Measurements from ENCODE around the gene DLGAP4. TPM values are rescaled to one million over a fixed set of nuclear protein-coding genes. Genes with fewer than 3 reads are reported as not detected.

Gene DLGAP4
- total RNA-seq, 1 experiment from 2014 or later: 80.3 TPM

- DNase-seq (ENCODE audit: unreplicated experiment): no peak
- Mint-ChIP-seq H3K4me3 (ENCODE audit: unreplicated experiment) (no peak overlapping the region), H3K9me3 (ENCODE audit: unreplicated experiment) (no peaks in the 10 kb centered on the region), H3K27me3 (ENCODE audit: insufficient read depth, unreplicated experiment) (peaks cover 47% of the 10 kb centered on the region), H3K36me3 (ENCODE audit: insufficient read depth, unreplicated experiment) (no peaks in the 10 kb centered on the region), H3K27ac (ENCODE audit: low read depth, unreplicated experiment) (no peak overlapping the region), H3K4me1 (ENCODE audit: insufficient read depth, unreplicated experiment) (peaks cover 6% of the 10 kb centered on the region)
- POLR2A ChIA-PET: no interaction called here
- no peak for TF ChIP-seq CTCF (IDR thresholded peaks at IDR 0.05; ENCODE audit: unreplicated experiment)
- CTCF ChIA-PET: interaction anchor here (0.6 to 1.0 kb wide), 5 partner anchors 35 to 1439 kb away, joined by 3 to 4 read pairs (median 3); no protein-coding TSS in a partner anchor
- intact Hi-C loops (cut with micrococcal nuclease): no loop called here
- BruUV-seq (replicated peaks): no TSS peak
Observed at GRCh38 chr20:36402708-36403107, 96.6 kb downstream of the DLGAP4 start.

DNA sequence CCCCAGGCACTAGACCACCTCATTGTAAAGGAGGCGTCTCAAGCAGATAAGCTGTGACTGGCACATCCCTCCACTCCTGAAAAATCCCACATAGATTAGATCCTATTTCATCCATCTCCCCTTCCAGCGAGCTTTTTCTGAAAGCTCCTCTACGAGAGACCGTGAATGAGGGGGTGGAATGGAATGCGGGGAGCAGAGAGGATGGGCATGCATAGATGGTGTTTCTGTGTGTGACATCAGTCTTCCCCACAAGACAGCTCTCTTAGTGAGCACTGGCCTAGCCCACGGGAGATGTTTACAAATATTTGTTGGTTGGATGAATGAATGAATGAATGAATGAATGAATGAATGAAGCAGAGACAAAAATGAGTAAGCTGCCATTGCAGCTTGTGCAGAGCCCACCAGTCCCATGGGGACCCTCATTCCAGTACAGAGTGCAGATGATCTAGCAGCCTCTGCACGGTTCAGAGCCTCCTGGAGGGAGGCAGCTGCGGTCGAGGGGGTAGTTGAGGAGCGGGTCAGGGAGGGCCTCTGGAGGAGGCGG is 98.4 kb downstream of the DLGAP4 start:
- CTCF ChIA-PET: interaction anchor here (0.6 to 1.1 kb wide), 3 partner anchors 37 to 208 kb away, joined by 3 to 4 read pairs (median 3); no protein-coding TSS in a partner anchor
- intact Hi-C loops (cut with micrococcal nuclease): no loop called here
- no TSS peak for BruUV-seq (replicated peaks)
- H3K4me1 Mint-ChIP-seq (ENCODE audit: insufficient read depth, unreplicated experiment): peaks cover 11% of the 10 kb centered on the region
- no peak for TF ChIP-seq CTCF (IDR thresholded peaks at IDR 0.05; ENCODE audit: unreplicated experiment)
- peaks cover 38% of the 10 kb centered on the region for H3K27me3 Mint-ChIP-seq (ENCODE audit: insufficient read depth, unreplicated experiment)
- no peaks in the 10 kb centered on the region for H3K36me3 Mint-ChIP-seq (ENCODE audit: insufficient read depth, unreplicated experiment)
- no peak overlapping the region for H3K27ac Mint-ChIP-seq (ENCODE audit: low read depth, unreplicated experiment)
- no peak for DNase-seq (ENCODE audit: unreplicated experiment)
- no peak overlapping the region for H3K4me3 Mint-ChIP-seq (ENCODE audit: unreplicated experiment)
- POLR2A ChIA-PET: no interaction called here
- no peaks in the 10 kb centered on the region for H3K9me3 Mint-ChIP-seq (ENCODE audit: unreplicated experiment)

DNA sequence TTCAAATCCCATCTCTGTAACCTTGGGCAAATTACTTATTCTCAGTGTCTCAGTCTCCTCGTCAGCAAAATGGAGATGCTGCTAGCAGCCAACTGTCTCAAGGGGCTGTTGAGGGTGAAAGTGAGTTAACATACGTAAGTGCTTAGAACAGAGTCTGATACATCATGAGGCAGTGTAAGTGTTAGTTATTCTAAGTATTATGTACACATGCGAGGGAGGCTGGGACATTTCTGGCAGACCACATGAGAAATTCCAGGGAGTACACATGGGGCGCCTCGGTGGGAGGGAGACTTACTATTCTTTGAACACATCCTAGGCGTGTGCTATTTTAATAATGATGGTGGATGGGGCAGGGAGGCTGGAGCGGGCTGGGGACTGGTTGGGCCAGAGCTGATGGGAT is 99.1 kb downstream of the DLGAP4 start:
- ChIA-PET POLR2A (interaction anchor here (0.6 kb wide), 1 partner anchor 12 kb away, joined by 3 read pairs; no protein-coding TSS in a partner anchor), CTCF (interaction anchor here (1.1 kb wide), 1 partner anchor 209 kb away, joined by 3 read pairs; no protein-coding TSS in a partner anchor)
- Mint-ChIP-seq H3K4me3 (ENCODE audit: unreplicated experiment) (no peak overlapping the region), H3K27me3 (ENCODE audit: insufficient read depth, unreplicated experiment) (peaks cover 35% of the 10 kb centered on the region), H3K36me3 (ENCODE audit: insufficient read depth, unreplicated experiment) (no peaks in the 10 kb centered on the region), H3K4me1 (ENCODE audit: insufficient read depth, unreplicated experiment) (peaks cover 11% of the 10 kb centered on the region), H3K27ac (ENCODE audit: low read depth, unreplicated experiment) (no peak overlapping the region), H3K9me3 (ENCODE audit: unreplicated experiment) (no peaks in the 10 kb centered on the region)
- no peak for TF ChIP-seq CTCF (IDR thresholded peaks at IDR 0.05; ENCODE audit: unreplicated experiment)
- DNase-seq (ENCODE audit: unreplicated experiment): no peak
- no TSS peak for BruUV-seq (replicated peaks)
- intact Hi-C loops (cut with micrococcal nuclease): no loop called here

DNA sequence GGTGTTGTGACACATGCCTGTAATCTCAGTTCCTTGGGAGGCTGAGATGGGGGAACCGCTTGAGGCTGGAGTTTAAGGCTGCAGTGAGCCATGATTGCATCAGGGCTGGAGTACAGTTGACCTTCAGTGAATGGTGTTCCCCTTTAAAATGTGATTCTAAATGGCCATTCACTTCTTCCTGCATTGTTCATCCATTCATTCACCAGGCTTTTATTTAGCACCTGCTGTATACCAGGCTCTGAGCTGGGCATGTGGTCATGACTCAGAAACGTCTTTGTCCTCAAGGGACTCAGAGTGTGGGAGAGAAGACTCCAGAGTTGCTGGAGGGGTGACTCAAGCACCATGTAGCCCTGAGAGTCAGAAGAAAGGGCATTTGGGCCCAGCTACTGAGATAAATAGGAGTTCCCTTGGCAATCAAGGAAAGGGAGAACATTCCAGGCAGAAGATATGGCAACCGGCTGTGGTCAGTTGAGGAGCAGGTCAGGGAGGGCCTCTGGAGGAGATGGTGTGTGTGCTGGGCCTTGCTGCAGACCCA is 101.1 kb downstream of the DLGAP4 start:
- Mint-ChIP-seq H3K27ac (ENCODE audit: low read depth, unreplicated experiment) (peak overlapping the region; percentile 2), H3K4me3 (ENCODE audit: unreplicated experiment) (no peak overlapping the region), H3K9me3 (ENCODE audit: unreplicated experiment) (no peaks in the 10 kb centered on the region), H3K36me3 (ENCODE audit: insufficient read depth, unreplicated experiment) (no peaks in the 10 kb centered on the region), H3K4me1 (ENCODE audit: insufficient read depth, unreplicated experiment) (peaks cover 11% of the 10 kb centered on the region), H3K27me3 (ENCODE audit: insufficient read depth, unreplicated experiment) (peaks cover 15% of the 10 kb centered on the region)
- no peak for DNase-seq (ENCODE audit: unreplicated experiment)
- no peak for TF ChIP-seq CTCF (IDR thresholded peaks at IDR 0.05; ENCODE audit: unreplicated experiment)
- POLR2A ChIA-PET: no interaction called here
- intact Hi-C loops (cut with micrococcal nuclease): no loop called here
- CTCF ChIA-PET: interaction anchor here (0.6 to 1.8 kb wide), 2 partner anchors 32 to 348 kb away, joined by 3 to 6 read pairs; no protein-coding TSS in a partner anchor
- BruUV-seq (replicated peaks): no TSS peak
